PFSK-1 (cell line): ENCODE results near the gene STK38L.

Experiments
- POLR2AphosphoS5 ChIP-seq: IDR thresholded peaks from 2 replicates; pipeline ENCODE4 v1.6.1; 2012; ENCODE audit warnings: low read depth, mild to moderate bottlenecking, control low read depth, low read length, moderate library complexity
- REST ChIP-seq, 2 experiments: IDR thresholded peaks; 2 replicates each; pipeline versions ENCODE4 v1.6.1 to v1.8.0; 2011 to 2012; ENCODE audit warnings: low read depth in 2 of 2, low read length in 2 of 2, control low read depth in 1 of 2, inconsistent platforms in 1 of 2, mild to moderate bottlenecking in 1 of 2, moderate library complexity in 1 of 2; ENCODE audit not compliant: insufficient read depth in 1 of 2
- SIN3A ChIP-seq: IDR thresholded peaks from 2 replicates; pipeline ENCODE4 v1.6.1; 2012; ENCODE audit warnings: mild to moderate bottlenecking, low read length, moderate library complexity, borderline replicate concordance; ENCODE audit not compliant: insufficient read depth
- TAF1 ChIP-seq: IDR thresholded peaks from 2 replicates; pipeline ENCODE4 v1.6.1; 2012; ENCODE audit warnings: low read length, control low read depth, borderline replicate concordance; ENCODE audit not compliant: insufficient read depth

- no peak for TF ChIP-seq POLR2AphosphoS5
- no peak for TF ChIP-seq REST (IDR thresholded peaks at IDR 0.05; ENCODE audit: insufficient read depth in 1 of 2, low read depth in 2 of 2, low read length in 2 of 2)
- TF ChIP-seq TAF1, result no peak
- TF ChIP-seq SIN3A, result no peak
Measured at GRCh38 chr12:27291862-27292261, 47.8 kb downstream of the STK38L start.
